OCI-M1 (cell line): Measurements from ENCODE around the gene NCAPG.
"Not testable (repeated sequence)": the region's sequence is repeated elsewhere in the genome, so short reads cannot be mapped to it uniquely, and the experiment has no call there.

ENCODE experiments used
- DNase-seq: peaks from one replicate; lab custom pipeline; 2025; lab: John Stamatoyannopoulos, UW

The NCAPG gene

DNA sequence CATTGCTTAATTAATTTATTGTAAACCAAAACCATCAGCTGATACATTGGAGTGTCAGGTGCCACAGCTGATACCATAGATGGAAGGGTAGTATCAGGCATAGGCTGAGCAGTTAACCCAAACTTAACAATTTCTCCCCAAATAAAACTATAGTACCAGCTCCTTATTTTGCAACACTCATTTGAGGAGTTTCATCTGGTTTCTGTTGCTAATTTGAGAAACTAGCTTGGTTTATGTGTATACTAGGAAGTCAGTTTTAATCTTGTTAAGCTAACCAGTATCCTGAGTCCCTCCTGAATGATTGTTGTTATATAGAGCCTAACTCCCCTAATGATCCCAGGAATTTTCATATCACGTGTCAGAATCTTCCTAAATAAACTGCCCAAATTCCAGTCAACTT is 13.0 kb upstream of the NCAPG start:
- no peak for DNase-seq

DNA sequence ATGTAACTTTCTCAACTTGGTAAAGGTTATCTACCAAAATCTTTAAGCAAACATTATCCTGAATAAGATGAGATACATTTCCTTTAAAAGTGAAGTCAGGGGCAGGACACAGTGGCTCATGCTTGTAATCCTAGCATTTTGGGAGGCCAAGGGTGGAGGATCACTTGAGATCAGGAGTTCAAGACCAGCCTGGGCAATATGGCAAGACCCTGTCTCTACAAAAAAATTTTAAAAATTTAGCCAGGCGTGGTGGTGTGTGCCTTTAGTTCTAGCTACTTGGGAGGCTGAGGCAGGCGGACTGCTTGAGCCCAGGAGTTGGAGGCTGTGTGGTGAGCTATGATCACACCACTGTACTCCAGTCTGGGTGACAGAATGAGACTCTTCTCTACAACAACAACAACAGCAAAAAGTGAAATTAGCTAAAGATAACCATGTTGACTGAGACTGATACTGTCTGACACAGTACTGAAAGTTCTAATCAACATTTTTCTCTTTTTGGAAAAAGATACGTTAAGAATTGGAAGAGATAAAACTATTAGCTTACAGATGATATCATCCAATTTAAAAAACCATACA is 5.1 kb upstream of the NCAPG start:
- DNase-seq, result no peak

DNA sequence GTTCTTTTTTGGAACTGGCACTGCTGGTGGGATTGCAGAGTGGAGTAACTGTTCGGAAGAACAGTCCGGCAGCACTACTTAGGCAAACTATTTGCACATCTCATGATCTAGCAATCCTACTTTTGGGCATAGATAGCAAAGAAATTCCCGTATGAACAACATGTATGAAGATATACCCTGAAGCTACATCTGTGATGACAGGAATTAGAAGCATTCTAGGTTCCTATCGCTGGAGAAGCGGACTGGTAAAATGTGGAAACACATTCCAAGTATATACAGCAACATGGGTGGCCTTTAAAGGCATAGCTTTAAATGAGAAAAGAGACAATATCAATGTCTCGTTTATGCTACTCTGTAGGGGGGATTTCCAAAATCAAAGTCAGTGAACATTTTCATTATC is 3.3 kb upstream of the NCAPG start:
- DNase-seq, result no peak

DNA sequence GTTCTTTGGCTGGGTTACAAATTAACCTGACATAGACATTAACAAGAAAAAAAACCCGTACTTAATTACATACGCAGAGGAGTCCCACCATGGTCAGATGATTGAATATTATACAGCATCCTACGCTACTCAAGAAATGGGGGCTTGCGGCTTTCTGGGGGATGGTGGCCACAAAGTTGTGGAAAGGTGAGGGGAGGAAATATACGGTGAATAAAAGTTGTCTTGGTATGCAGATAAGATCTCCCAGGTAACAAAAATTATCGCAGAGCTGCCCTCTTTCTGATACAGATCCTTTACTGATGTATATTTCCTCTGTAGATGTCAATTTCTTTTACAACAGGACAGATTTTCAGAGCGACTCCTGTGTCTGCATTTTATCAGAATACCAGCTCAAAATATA is 1.1 kb upstream of the NCAPG start:
- peak; percentile 53 for DNase-seq

DNA sequence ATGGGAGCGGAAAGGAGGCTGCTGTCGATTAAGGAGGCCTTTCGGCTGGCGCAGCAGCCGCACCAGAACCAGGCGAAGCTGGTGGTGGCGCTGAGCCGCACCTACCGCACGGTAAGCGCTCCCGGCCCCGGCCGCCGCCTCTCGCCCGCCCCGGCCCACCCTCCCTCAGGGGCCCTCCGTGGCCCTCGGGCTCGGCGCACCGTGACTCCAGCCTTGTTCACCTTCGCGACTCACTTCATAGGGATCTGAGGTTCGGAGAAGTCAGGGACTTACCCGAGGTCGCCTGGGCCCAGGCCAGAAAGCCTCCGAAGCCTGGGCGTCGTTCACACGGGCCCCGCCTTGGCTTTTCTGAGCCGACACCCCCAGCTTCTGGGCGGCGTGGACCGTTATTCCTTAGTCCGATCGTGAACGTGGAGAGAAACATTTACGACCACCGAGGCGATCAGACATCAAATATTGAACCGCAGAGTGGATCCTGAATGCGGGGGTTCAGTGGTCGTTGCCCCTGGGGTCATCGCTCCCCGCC is 362 bp downstream of the NCAPG start:
- peak; percentile 56 for DNase-seq

DNA sequence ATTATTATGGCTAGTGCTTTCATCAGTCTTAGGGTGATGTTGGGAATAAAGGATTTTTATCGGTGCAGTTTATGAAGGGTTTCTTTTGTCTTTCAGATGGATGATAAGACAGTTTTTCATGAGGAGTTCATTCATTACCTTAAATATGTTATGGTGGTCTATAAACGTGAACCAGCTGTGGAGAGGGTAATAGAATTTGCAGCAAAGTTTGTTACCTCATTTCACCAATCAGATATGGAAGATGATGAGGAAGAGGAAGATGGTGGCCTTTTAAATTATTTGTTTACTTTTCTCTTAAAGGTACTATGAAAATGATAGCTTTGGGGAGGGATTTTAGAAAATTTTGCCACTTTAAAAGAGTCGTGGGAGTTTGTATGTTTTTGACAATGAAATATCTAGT is 1.3 kb downstream of the NCAPG start:
- DNase-seq, result peak; percentile 39

DNA sequence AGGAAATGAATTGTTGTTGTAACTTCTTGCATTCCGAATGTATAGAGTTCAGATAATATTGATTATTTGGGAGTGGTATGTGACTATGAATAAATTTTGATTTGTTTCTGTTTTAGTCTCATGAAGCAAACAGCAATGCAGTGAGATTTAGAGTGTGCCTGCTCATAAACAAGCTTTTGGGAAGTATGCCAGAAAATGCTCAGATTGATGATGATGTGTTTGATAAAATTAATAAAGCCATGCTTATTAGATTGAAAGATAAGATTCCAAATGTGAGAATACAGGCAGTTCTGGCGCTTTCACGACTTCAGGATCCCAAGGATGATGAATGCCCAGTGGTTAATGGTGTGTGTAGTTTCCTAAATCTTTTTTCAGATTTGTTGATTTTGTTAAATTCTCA is 2.0 kb downstream of the NCAPG start:
- DNase-seq, result peak; percentile 6

DNA sequence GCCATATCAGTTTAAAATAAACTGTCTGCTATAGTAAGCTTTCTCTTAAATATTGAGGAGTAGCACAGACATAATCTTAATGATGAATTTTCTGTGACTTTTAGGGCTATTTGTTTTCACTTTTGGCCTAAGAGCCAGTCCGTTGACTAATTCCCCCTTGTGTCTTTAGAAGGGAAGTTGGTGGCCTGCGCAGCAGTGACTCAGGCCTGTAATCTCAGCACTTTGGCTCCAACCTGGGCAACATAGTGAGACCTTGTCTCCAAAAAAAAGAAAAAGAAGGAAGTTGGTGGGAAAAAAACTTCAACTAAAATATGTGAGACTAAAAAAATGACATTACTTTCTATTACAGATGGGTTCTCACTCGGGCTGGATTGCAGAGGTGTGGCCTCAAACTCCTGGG is 3.4 kb downstream of the NCAPG start:
- peak; percentile 46 for DNase-seq

DNA sequence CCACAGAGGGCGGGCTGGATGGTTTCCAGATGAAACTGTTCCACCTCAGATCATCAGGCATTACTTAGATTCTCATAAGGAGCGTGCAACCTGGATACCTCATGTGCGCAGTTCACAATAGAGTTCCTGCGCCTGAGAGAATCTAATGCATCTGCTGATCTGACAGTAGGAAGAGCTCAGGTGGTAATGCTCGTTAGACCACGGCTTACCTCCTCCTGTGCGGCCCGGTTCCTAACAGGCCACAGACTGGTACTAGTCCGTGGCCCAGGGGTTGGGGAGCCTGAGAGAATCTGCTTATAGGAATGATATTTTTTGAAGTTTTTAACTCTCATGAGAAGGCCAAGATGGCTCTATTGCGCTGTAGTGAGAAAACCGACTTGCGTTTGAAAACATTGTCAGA is 5.4 kb downstream of the NCAPG start:
- no peak for DNase-seq

DNA sequence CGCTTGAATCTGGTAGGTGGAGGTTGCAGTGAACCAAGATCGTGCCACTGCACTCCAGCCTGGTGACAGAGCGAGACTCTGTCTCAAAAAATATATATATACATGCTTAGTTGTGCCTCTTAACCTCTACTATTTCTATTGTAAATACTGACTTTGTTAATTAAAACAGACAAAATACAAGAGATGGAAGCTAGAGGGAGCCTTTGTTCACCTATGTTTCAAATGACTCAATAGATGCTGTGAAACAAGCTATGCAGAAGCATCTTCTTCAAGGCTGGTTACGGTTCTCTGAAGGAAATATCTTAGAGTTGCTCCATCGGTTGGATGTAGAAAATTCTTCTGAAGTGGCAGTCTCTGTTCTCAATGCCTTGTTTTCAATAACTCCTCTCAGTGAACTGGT is 6.2 kb downstream of the NCAPG start:
- peak; percentile 68 for DNase-seq

DNA sequence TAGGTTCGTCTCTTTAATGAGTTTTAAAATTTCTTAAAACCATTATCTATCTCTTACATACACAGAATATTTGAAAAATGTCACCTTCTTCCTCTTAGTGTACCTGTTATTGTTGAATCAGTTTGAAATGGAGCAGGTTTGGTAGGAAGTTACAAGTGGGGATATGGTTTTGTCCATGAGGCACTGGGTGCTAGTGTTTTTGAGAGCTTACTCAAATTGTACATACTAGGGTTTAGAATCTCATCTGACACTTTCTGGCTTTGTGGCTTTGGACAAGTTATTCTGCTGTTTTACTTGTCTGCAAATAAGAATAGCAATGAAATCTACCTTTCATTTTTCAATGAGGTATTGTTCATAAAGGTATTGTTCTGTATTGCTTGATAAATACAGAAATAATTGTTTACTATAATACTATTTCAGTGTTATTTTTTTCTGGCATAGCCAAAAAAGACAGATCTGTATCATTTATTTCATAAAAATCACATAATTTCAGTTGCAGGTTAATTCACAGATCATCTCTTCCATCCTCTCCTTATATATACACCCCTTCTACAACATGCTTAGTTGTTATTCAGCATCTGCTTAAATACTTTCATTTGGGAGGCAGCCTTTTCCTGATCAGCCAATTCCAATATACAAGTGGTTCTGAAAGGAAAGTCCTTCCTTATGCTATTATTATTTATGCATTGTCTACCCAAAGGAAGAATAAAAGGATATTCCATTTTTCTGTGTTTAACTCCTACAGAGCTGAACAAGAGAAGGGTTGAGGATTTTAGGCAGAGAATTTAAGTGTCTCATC is 13.3 kb downstream of the NCAPG start:
- no peak for DNase-seq

DNA sequence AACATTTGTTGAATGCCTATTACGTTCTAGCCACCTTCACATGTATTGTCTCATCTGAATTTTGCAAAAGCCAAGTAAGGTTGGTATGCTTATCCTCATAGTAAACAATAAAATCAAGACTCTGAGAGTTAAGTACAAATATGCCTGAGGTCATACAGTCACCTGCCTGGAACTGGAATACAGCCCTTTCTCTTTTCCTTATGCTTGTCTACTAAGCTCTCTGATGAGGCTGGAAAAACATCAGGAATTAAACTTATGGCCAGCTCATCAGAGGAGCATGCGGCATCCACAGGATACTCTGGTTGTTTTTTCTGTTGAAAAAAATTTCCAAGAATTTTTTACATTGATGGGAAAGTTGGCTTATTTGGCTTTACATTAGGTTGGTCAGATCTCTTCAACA is 35.5 kb downstream of the NCAPG start:
- DNase-seq, result no peak

DNA sequence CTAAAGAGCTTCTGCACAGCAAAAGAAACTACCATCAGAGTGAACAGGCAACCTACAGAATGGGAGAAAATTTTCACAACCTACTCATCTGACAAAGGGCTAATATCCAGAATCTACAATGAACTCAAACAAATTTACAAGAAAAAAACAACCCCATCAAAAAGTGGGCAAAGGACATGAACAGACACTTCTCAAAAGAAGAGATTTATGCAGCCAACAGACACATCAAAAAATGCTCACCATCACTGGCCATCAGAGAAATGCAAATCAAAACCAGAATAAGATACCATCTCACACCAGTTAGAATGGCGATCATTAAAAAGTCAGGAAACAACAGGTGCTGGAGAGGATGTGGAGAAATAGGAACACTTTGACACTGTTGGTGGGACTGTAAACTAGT is 39.5 kb downstream of the NCAPG start:
- DNase-seq, result not testable (repeated sequence)

DNA sequence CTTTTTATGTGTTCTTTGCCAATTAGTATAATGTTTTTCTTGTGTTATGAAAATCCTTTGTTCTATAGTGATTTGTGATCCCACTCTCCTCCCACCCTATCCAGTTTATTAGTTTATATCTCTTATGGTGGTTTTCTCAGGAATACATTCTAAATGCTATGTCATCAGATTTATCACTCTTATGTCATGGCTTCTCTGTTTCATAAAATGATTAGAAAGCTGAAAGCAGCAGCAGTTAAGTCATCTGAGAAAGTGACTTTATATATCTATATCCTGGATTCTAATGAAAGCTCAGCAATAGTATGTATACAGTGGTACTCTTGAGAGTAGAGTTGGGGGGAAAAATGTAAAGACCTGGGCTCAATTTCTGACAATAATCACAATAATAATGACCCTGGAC is 41.2 kb downstream of the NCAPG start:
- no peak for DNase-seq

DNA sequence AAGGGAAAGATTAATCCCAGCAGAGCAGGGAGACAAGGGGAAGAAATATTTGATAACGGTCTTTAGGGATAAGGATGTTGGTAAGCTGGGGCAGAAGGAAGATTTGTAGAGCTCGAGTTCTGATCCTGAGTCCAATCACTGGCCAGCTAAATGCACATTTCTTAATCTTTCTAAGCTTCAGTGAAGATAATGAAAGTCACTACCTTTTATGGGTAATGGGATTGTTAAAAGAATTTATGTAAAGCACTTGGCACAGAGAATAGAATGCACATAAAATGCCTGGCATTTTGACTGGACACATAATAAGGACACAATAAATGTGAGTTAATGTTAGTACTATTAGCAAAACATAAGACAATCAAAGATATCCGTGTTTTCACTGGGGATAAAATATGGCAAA is 43.3 kb downstream of the NCAPG start:
- no peak for DNase-seq

DNA sequence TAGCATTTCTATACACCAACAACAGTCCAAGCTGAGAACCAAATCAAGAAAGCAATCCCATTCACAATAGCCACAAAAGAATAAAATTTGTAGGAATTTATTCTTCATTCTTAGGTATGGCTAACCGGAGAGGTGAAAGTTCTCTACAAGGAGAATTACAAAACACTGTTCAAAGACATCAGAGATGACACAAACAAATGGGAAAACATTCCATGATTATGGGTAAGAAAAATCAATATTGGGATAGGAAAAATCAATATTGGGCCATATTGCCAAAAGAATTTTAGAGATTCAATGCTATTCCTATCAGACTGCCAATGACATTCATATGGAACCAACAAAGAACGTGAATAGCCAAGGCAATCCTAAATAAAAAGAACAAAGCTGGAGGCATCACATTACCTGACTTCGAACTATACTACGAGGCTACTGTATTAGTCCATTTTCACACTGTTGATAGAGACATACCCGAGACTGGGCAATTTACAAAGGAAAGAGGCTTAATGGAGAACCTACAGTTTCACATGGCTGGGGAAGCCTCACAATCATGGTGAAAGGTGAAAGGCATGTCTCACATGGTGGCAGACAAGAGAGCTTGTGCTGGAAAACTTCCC is 49.1 kb downstream of the NCAPG start:
- no peak for DNase-seq

DNA sequence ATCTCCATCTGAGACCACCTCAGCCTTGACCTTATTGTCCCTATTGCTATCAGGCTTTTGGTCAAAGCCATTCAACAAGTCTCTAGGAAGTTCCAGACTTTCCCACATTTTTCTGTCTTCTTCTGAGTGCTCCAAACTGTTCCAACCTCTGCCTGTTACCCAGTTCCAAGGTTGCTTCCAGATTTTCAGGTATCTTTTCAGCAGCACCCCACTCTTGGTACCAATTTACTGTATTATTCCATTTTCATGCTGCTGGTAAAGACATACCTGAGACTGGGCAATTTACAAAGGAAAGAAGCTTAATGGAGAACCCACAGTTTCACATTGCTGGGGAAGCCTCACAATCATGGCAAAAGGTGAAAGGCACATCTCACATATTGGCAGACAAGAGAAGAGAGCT is 51.1 kb downstream of the NCAPG start:
- not testable (repeated sequence) for DNase-seq

DNA sequence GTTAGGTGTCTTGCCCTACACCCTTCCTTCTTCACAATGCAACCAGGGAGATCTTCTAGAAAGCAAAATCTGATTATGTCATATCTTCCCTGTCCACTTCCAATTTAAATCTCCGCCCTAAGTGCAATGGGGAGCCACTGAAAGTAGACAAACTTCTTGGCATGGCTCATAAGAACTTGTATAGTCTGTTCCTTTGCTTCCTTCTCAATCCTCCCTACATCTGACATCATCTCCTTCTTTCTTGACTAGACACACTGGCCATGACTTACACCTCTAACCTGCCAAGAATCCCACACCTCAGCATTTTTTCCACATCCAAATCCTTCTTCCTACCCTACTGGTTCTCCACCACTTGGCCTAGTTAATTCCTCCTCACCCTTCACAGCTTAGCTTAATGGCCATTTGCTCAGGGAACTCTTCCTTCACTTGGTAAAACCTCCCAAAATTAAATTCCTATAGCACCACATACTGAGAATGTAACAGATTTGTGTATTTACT is 55.1 kb downstream of the NCAPG start:
- DNase-seq, result no peak

DNA sequence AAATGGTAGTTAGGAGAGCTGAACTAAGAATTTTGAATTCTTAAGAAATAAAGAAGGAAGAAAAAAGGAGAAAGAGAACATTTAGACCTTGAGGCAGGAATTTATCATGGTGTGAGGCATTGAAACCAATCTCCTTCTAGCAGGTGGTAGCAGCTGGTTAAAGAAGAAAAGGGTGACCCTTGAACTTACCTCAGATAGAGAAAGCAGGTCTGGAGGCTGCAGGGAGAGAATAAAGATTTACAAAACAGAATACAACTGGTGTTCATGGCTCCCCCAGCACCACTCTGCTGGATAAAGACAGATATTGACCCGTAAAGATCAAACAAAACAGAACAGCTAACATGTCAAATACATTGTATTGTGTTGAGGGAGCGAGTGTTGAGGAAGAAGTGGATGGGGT is 56.0 kb downstream of the NCAPG start:
- DNase-seq, result no peak

DNA sequence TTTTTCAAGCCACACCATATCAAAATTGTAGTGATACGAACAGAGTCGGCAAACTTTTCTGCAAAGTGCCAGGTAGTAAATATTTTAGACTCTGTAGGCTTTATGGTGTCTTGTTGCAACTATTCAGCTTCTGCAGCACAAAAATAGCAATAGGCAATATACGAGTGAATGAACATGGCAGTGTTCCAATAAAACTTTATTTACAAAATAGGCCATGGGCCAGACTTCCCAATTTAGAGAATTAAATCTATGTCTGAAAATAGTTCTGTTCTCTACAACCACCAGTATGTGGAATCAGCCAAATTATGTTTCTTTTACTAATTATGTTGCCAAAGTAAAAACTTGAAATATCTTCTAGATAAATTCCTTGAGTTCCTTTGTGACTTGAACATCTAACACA is 56.5 kb downstream of the NCAPG start:
- no peak for DNase-seq

DNA sequence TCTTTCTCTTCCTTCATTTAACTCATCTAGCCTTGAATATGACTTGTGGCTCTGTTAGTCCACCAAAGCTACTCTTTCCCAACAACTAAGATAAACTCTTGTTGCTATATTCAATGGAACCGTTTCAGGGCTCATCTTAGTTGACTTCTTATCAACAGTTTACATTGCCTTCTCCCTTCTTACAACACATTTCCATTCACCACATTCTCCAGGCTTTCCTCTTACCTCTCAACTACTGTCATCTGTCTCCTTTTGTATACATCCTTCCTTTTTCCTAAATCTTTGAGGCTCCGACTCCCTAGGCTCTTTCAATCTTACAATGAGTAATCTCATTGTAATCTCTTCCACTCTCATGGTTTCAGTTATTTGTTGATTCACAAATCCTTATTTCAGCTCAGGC is 58.5 kb downstream of the NCAPG start:
- no peak for DNase-seq

DNA sequence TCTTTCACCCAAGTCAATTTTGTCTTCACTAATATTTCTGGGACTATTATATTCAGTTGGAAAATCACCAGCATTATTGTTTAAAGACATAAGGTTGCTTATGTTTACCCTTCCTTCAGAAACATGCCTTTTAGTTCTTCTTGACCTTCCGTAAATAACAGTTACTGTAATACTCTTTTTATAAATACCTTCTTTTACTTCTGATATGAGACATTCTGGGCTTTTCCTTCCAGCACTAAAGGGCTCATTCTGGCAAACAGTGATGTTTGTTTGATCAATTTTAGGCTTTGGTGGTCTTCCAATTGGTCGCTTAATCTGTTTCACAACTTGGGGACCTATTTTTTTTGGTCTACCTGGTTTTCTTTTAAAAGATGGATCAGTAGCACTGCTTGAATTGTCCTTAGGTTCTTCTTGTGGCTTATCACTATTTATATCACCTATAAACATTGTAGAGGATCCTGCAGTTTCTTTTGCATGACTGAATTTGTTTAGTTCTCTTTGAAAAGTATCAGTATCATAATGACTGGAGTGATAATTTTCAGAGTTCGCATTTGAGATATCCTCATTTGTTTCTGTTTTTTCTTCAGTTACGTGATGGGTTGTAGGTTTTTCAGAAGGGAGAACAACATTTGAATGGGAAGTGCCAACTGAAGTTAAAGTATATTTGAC is 64.8 kb downstream of the NCAPG start:
- no peak for DNase-seq

DNA sequence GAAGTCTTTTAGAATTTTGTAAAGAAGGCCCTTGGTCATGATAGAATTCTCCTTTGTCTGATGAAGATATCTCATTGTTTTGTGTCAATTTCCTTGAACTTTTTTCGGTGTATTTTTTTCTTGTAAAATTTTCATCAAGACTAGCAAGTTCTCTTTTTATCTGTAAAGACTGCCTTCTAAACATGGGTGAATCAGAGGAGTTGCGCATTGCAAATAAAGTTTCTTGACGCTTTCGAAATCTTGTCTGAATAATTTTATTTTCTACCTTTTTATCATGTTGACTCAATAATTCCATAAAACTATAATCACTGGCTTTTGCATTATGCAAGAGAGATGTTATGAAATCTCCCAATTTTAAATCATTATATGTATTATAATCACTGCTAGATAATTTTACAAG is 66.2 kb downstream of the NCAPG start:
- no peak for DNase-seq
